HG03342 (cell line): Measurements from ENCODE around the gene ACAP1.
A peak's percentile ranks its signal among the peaks of the same experiment; 100 is the strongest.

Experiments
- ATAC-seq: cut with Tn5 transposase; IDR thresholded peaks from one replicate; pipeline ENCODE4 v1.9.1; 2021; ENCODE audit warnings: mild to moderate bottlenecking, moderate library complexity; ENCODE audit not compliant: unreplicated experiment

ACAP1 gene

GRCh38 chr17:7311110-7311705, 25.1 kb upstream of the ACAP1 start:
- ATAC-seq: no peak

GRCh38 chr17:7312432-7313087, 23.8 kb upstream of the ACAP1 start:
- ATAC-seq: no peak

GRCh38 chr17:7313088-7313889, 23.0 kb upstream of the ACAP1 start:
- no peak for ATAC-seq

- ATAC-seq: no peak
These were observed 22.2 kb upstream of the ACAP1 start for GRCh38 chr17:7313890-7314718.

DNA sequence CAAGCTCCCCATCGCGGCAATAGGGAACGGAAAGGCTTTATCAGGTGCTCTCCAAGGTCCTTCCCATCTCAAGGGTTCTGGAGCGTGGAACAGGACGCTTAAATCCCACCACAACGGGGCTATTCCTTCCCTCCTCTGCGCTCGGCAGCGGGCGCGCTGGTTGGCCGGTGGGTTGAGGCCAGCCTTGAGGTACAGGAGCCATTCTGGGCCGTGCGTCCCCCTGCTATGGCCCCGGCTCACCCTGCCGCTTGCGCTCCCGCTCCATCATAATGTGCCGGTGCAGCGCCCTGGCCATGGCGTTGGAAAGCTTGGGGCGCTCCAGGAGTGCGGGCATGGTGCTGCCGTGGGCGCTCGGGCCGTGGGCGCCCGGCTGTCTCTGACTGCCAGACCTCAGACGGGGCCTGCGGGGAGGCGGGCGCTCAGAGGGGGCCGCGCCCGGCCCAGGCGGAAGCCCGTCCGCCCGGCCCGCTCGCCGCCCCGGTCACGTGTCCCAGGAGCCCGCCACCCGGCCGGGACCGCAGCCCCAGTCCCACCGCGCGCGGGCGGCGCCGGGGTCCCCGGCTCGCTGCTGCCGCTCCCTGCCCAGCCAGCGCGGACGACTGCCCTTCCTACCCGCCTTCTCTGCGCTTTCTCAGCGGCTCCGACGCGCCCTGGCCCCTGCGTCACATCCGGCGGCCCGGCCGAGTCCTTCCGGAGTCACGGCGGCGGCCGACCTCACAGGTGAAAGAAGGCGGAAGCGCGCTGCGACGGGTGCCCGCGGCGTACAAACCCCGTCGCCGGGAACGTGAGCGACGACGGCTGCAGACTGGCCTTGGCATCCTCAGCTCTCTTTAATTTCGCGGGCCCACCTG, 21.4 kb upstream of the ACAP1 start, which contains the start of gene GPS2:
GPS2 (minus strand) TSS at position 642 of the 851 bp plus-strand sequence; CDS start at position 334, 308 bp downstream.
- peak; percentile 70 for ATAC-seq

GRCh38 chr17:7315570-7316235, 20.6 kb upstream of the ACAP1 start:
- ATAC-seq: no peak

DNA sequence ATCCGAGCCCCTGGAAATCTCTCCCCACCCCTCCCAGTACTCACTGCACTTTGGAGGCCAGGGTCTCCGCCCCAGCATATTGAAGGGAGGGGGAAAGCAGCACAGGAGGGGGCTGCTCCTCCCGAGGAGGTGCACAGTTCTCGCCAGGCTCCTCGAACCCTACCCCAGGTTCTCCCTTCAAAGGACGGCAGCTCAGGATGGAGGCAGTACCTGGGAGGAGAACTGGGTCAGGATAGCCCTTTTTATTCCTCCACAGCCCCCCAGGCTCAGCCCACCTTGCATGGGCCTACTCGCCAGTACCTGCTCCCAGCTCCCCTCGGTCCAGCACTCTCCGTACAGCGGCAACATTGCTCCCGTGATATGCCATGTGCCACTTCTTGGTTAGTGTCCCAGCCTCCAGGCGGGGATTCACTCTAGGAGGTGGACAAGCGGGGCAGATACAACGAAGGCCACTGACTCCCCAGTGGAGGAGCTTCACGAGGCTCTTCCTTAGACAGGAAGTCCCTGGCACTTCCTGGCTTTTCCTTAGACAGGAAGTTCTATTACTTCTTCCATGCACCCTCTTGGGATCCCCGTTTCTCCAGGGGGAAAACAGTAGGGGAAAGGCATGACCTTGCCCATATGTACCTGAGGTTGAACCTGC, 19.0 kb upstream of the ACAP1 start:
- no peak for ATAC-seq

DNA sequence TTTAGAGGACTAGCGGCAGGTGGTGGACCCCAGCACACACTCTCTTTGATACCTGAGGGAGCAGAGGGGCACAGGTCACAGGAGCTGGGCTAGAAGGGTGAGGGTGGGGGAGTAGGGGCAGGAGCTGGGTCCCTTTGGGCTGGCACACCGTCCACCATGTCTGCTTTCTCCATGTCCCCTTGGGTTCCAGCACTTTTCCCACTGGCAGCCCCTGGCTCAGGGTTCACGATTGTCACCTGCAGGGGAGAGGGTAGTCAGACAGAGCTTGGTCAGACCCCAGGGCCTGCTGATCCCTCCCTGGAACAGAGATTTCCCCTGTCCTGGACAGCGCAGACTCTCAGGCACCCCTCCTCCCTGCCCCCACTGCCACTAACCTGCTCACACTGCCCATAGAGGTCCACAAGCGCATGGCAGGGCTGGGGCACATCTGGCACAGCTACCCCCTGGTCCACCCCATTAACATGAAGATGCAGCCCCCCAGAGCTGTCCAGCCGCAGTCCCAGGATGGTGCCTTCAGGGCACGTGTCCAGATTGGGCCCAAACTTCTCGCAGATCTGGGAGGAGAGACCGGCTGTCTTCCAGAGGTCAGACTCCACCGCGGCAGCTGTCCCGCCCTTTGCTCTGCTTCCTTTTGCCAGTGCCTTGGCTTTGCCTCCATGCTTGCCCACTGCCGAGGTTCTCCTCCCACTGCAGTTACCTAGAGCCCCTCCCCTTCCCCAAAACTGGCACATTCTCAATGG, 18.0 kb upstream of the ACAP1 start:
- ATAC-seq: no peak

GRCh38 chr17:7321466-7321865, 14.9 kb upstream of the ACAP1 start:
- ATAC-seq: no peak

GRCh38 chr17:7322520-7323194, 13.7 kb upstream of the ACAP1 start:
- ATAC-seq: no peak

DNA sequence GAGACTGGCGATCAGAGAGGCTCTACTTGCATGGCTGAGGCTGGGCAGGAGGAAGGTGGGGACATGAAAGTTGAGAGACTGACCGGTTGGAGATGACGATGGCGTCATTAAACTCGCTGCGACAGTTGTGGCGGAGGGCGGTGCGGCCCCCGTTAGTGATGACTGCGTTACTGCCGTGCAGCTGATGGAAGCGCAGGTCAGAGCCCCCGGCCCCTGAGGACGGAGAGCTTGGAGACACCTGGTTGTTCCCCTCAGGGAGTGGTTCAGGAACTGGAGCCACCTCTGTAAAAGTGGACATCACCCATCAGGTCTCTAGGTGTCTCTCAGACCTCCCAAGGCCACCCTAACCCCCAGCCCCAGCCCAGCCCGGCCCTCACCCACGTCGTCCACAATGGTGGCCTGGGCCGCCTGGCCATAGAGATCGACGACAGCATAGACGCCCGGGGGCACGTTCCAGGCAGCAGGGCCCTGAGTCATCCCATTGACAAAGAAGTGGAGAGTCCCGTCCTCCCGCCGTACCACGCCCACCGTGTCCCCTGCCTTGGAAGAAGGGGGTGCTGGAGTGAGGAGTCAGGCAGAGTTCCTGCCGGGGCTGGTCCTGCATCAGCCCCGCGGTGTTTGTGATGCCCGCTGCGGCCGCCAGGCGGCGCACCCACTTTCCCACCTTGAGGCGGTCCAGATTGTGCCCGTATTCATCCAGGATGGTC, 12.4 kb upstream of the ACAP1 start:
- no peak for ATAC-seq

GRCh38 chr17:7324438-7324779, 11.9 kb upstream of the ACAP1 start:
- no peak for ATAC-seq

DNA sequence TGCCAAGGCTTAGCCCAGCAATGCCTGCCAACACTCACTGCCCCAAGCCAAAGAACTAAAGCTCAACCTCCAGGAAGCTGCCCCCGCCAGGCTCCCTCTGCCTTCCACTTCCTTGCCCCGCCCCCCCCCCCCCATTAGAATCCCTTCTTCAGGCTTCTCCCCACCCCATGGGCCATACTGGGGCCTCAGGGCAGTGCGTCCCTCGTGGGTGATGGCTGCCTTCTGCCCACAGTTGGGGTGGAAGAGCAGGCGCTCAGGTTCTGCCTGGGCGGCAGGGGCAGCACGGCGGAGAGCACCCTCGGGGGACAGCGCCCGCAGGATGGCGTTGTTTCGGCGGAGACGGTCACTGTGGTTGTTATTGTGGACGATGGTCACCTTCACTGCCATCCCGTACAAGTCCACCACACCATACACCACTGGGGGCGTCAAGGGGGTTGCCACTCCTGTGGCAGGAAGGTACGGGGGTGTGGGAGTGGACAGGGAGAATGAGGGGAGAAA, 11.2 kb upstream of the ACAP1 start:
- ATAC-seq: no peak

DNA sequence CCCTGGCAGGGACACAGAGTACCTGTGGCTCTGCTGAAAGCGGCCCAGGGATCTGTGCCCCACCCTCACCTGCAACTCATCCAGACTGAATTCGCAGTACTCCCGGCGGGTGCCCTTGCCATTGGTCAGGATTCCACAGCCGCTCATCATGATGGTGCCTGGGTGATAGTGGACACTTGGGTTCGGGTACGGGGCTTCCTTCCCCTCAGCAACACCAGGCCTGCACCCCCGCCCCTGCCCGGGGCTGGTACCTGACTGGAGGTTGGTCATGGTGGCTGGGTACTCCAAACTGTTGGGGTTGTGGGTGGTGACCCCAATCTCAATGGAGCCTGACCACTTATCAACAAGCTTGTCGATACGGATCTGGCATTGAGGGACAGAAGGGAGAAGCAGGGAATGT, 10.1 kb upstream of the ACAP1 start:
- no peak for ATAC-seq

GRCh38 chr17:7327056-7327455, 9.3 kb upstream of the ACAP1 start:
- ATAC-seq: no peak

GRCh38 chr17:7327501-7327900, 8.8 kb upstream of the ACAP1 start:
- no peak for ATAC-seq

DNA sequence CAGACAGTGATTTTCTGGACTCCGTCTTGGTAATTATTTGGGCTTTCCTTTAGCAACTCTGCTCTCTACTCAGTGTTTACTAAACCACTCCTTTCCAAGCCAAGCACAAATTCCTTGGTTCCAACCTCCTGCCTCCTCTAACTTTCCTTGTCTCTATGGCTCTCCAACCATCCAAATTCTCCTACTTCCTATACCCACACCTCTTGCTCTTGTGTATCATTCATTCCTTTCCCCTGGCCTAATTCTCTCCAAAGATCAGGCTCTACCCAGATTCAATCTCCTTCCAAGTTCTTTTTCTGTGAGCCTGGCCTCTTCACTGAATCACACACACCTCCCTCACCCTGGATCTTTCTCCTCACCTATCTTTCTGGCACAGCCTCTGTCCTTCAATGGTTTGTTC, 8.3 kb upstream of the ACAP1 start:
- no peak for ATAC-seq
